HL-60 (cell line): ENCODE data around the gene PTPN13.

ENCODE experiments used
- DNase-seq, 2 experiments: peaks; one replicate each; pipeline ENCODE4 v3.0.0-alpha.2; 2010 to 2020; ENCODE audit warnings: low read depth in 1 of 2, low spot score in 1 of 2
- H3K27ac ChIP-seq: fragments of 250-450 bp; sonication (Bioruptor Pico); replicated peaks from 2 replicates; pipeline ENCODE4 v1.5.1; 2020; ENCODE audit warnings: mild to moderate bottlenecking, moderate library complexity
- H3K27me3 ChIP-seq: fragments of 250-450 bp; sonication (Bioruptor Pico); 2 replicates; pipeline ENCODE4 v1.5.1; 2021; ENCODE audit warnings: mild to moderate bottlenecking, moderate library complexity; ENCODE audit not compliant: insufficient read depth, poor library complexity, severe bottlenecking
- H3K4me3 ChIP-seq: replicated peaks from 2 replicates; pipeline ENCODE4 v1.5.1; 2011; ENCODE audit warnings: mild to moderate bottlenecking, control low read depth, low read length; ENCODE audit not compliant: insufficient read depth
- GABPA ChIP-seq: IDR thresholded peaks from 2 replicates; pipeline ENCODE4 v1.6.1; 2012; ENCODE audit warnings: low read depth
- POLR2AphosphoS5 ChIP-seq: IDR thresholded peaks from 2 replicates; pipeline ENCODE4 v1.6.1; 2012; ENCODE audit warnings: low read depth
- REST ChIP-seq: IDR thresholded peaks from 2 replicates; pipeline ENCODE4 v1.6.1; 2012; ENCODE audit warnings: low read depth; ENCODE audit not compliant: insufficient replicate concordance
- SPI1 ChIP-seq: IDR thresholded peaks from 2 replicates; pipeline ENCODE4 v1.6.1; 2012; ENCODE audit warnings: low read depth, mild to moderate bottlenecking, borderline replicate concordance
- TF ChIP-seq, protein P1 (sequence below): IDR thresholded peaks from one replicate; pipeline ENCODE4 v1.5.1; 2011; ENCODE audit warnings: low read length, control low read depth, inconsistent platforms; ENCODE audit not compliant: insufficient read depth

The PTPN13 gene

DNA sequence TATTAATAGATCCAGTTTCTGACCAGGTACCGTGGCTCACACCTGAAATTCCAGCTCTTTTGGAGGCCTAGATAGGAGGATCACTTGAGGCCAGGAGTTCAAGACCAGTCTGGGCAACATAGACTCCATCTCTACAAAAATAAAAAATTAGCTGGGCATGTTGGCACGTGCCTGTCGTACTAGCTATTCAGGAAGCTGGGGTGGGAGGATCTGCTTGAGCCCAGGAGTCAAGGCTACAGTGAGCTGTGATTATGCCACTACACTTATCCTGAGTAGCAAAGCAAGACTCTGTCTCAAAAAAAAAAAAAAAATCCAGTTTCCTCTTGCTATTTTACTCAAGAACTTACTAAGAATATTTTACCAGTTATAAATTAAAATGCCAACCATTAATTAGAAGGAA, 163.4 kb downstream of the PTPN13 start:
- H3K4me3 ChIP-seq, result no peak overlapping the region
- TF ChIP-seq REST, result no peak
- no peak for TF ChIP-seq POLR2AphosphoS5
- no peak for TF ChIP-seq GABPA
- no peak for TF ChIP-seq SPI1
- TF ChIP-seq, protein P1, sequence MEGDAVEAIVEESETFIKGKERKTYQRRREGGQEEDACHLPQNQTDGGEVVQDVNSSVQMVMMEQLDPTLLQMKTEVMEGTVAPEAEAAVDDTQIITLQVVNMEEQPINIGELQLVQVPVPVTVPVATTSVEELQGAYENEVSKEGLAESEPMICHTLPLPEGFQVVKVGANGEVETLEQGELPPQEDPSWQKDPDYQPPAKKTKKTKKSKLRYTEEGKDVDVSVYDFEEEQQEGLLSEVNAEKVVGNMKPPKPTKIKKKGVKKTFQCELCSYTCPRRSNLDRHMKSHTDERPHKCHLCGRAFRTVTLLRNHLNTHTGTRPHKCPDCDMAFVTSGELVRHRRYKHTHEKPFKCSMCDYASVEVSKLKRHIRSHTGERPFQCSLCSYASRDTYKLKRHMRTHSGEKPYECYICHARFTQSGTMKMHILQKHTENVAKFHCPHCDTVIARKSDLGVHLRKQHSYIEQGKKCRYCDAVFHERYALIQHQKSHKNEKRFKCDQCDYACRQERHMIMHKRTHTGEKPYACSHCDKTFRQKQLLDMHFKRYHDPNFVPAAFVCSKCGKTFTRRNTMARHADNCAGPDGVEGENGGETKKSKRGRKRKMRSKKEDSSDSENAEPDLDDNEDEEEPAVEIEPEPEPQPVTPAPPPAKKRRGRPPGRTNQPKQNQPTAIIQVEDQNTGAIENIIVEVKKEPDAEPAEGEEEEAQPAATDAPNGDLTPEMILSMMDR, result no peak
- no peak for DNase-seq
- H3K27me3 ChIP-seq, result no peaks in the 10 kb centered on the region
- H3K27ac ChIP-seq, result no peak overlapping the region

GRCh38 chr4:86759298-86759697, 165.2 kb downstream of the PTPN13 start:
- TF ChIP-seq SPI1 (no peak), GABPA (no peak), REST (no peak), POLR2AphosphoS5 (no peak)
- TF ChIP-seq, protein P1, result no peak
- Histone ChIP-seq H3K27me3 (no peaks in the 10 kb centered on the region), H3K27ac (no peak overlapping the region), H3K4me3 (no peak overlapping the region)
- DNase-seq, result no peak

DNA sequence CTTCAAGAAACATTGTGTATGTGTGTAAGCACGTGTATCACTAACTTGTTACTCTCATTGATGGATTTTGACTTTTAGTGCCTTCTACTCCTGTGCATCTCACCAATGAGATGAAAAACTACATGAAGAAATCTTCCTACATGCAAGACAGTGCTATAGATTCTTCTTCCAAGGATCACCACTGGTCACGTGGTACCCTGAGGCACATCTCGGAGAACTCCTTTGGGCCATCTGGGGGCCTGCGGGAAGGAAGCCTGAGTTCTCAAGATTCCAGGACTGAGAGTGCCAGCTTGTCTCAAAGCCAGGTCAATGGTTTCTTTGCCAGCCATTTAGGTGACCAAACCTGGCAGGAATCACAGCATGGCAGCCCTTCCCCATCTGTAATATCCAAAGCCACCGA, 168.5 kb downstream of the PTPN13 start:
- H3K27ac ChIP-seq, result no peak overlapping the region
- no peaks in the 10 kb centered on the region for H3K27me3 ChIP-seq
- TF ChIP-seq SPI1 (no peak), POLR2AphosphoS5 (no peak), REST (no peak), GABPA (no peak)
- TF ChIP-seq, protein P1, result no peak
- no peak overlapping the region for H3K4me3 ChIP-seq
- DNase-seq, result no peak
